Vagina (tissue), 2 donors: ENCODE results near the gene LRRC8A. TPM values are rescaled to one million over a fixed set of nuclear protein-coding genes. Genes with fewer than 3 reads are reported as not detected.

Source experiments
- DNase-seq, 2 donors: peaks; one replicate each; pipeline ENCODE4 v3.0.0-alpha.2; 2017; ENCODE audit errors: extremely low spot score in 2 of 2
- H3K27ac ChIP-seq: fragments of 200-600 bp; sonication (generic); one replicate; pipeline ENCODE4 v1.5.1; 2019
- H3K27me3 ChIP-seq: fragments of 200-600 bp; sonication (generic); one replicate; pipeline ENCODE4 v1.5.1; 2019
- H3K36me3 ChIP-seq, 2 donors: fragments of 200-600 bp; sonication (generic); one replicate each; pipeline ENCODE4 v1.5.1; 2017 to 2019
- H3K4me1 ChIP-seq: fragments of 200-600 bp; sonication (generic); one replicate; pipeline ENCODE4 v1.5.1; 2019
- H3K4me3 ChIP-seq, 2 donors: fragments of 200-600 bp; sonication (generic); 1 replicate in 1 of 2; 2 replicates in 1 of 2; pipeline ENCODE4 v1.5.1; 2016 to 2019
- H3K9me3 ChIP-seq: fragments of 200-600 bp; sonication (generic); one replicate; pipeline ENCODE4 v1.5.1; 2019
- CTCF ChIP-seq, 3 experiments: fragments of 450-650 bp in 2 of 3; fragments of 200-600 bp in 1 of 3; sonication (generic) in 1 of 3; IDR thresholded peaks; one replicate each; pipeline ENCODE4 v1.5.1; 2017 to 2019; ENCODE audit warnings: antibody characterized with exemption in 3 of 3, mild to moderate bottlenecking in 2 of 3, moderate library complexity in 2 of 3
- POLR2A ChIP-seq, 2 donors: fragments of 450-650 bp; IDR thresholded peaks; one replicate each; pipeline ENCODE4 v1.6.1; 2017; ENCODE audit warnings: antibody characterized with exemption in 2 of 2, mild to moderate bottlenecking in 2 of 2, moderate library complexity in 2 of 2
- POLR2AphosphoS5 ChIP-seq, 2 donors: sonication (generic); formaldehyde crosslinking; IDR thresholded peaks; one replicate each; pipeline ENCODE4 v1.9.0; 2017; ENCODE audit warnings: antibody characterized with exemption in 2 of 2, mild to moderate bottlenecking in 2 of 2, low read depth in 1 of 2; ENCODE audit not compliant: insufficient read depth in 1 of 2
- intact Hi-C: fragments of 100-400 bp; cut with DNase I; formaldehyde crosslinking; loops from one replicate; pipeline ENCODE4 v1.15.1; 2023
- total RNA-seq: library from RNA; depleted of rRNA; stranded (reverse); fragments of >200 nt; gene quantifications from one replicate; pipeline ENCODE4 v1.2.3, GENCODE V29; 2016

The LRRC8A gene
- total RNA-seq, 1 donor from 2014 or later, result 110 TPM

GRCh38 chr9:128886211-128886891 lies 4.4 kb downstream of the LRRC8A start:
- Histone ChIP-seq H3K27me3 (no peaks in the 10 kb centered on the region), H3K27ac (peak overlapping the region; percentile 98), H3K9me3 (no peaks in the 10 kb centered on the region), H3K36me3 (peaks cover 0 to 22% of the 10 kb centered on the region in 2 donors), H3K4me1 (peaks cover 85% of the 10 kb centered on the region), H3K4me3 (peak overlapping the region in 1 of 2 donors; percentile 1)
- no peak for TF ChIP-seq POLR2A (IDR thresholded peaks at IDR 0.05)
- no peak for TF ChIP-seq CTCF (IDR thresholded peaks at IDR 0.05)
- no peak for TF ChIP-seq POLR2AphosphoS5 (IDR thresholded peaks at IDR 0.05; ENCODE audit: insufficient read depth in 1 of 2, low read depth in 1 of 2)
- no peak for DNase-seq
- intact Hi-C loops, result no loop called here

- Histone ChIP-seq H3K27ac (peak overlapping the region; percentile 98), H3K4me1 (peaks cover 90% of the 10 kb centered on the region), H3K9me3 (no peaks in the 10 kb centered on the region), H3K27me3 (no peaks in the 10 kb centered on the region), H3K36me3 (peaks cover 0 to 22% of the 10 kb centered on the region in 2 donors), H3K4me3 (no peak overlapping the region)
- TF ChIP-seq POLR2AphosphoS5 (IDR thresholded peaks at IDR 0.05; ENCODE audit: insufficient read depth in 1 of 2, low read depth in 1 of 2), result no peak
- TF ChIP-seq CTCF (IDR thresholded peaks at IDR 0.05), result no peak
- TF ChIP-seq POLR2A (IDR thresholded peaks at IDR 0.05), result no peak
- intact Hi-C loops, result no loop called here
- no peak for DNase-seq
These were observed 5.1 kb downstream of the LRRC8A start for GRCh38 chr9:128887049-128887448.

- Histone ChIP-seq H3K27me3 (no peaks in the 10 kb centered on the region), H3K36me3 (peaks cover 0 to 22% of the 10 kb centered on the region in 2 donors), H3K4me1 (peaks cover 97% of the 10 kb centered on the region), H3K4me3 (no peak overlapping the region), H3K27ac (peak overlapping the region; percentile 97), H3K9me3 (no peaks in the 10 kb centered on the region)
- TF ChIP-seq POLR2AphosphoS5 (IDR thresholded peaks at IDR 0.05; ENCODE audit: insufficient read depth in 1 of 2, low read depth in 1 of 2) (no peak), CTCF (IDR thresholded peaks at IDR 0.05) (no peak), POLR2A (IDR thresholded peaks at IDR 0.05) (no peak)
- no peak for DNase-seq
- intact Hi-C loops, result no loop called here
These were observed 6.0 kb downstream of the LRRC8A start for GRCh38 chr9:128887914-128888350.

- TF ChIP-seq POLR2A (IDR thresholded peaks at IDR 0.05), result no peak
- TF ChIP-seq CTCF (IDR thresholded peaks at IDR 0.05), result no peak
- no peak for TF ChIP-seq POLR2AphosphoS5 (IDR thresholded peaks at IDR 0.05; ENCODE audit: insufficient read depth in 1 of 2, low read depth in 1 of 2)
- intact Hi-C loops, result no loop called here
- no peak overlapping the region for H3K4me3 ChIP-seq
- no peak for DNase-seq
- peaks cover 88% of the 10 kb centered on the region for H3K4me1 ChIP-seq
- H3K27me3 ChIP-seq, result no peaks in the 10 kb centered on the region
- H3K36me3 ChIP-seq, result peaks cover 0 to 25% of the 10 kb centered on the region in 2 donors
- H3K27ac ChIP-seq, result peak overlapping the region; percentile 97
- no peaks in the 10 kb centered on the region for H3K9me3 ChIP-seq
These were observed 9.6 kb downstream of the LRRC8A start for GRCh38 chr9:128891321-128892220.
